ENCODE data around the gene DAZL. TPM values are rescaled to one million over a fixed set of nuclear protein-coding genes. Genes with fewer than 3 reads are reported as not detected.

DAZL gene
- total RNA-seq, 2 donors from 2014 or later: 21.5 TPM; not detected in 1

GRCh38 chr3:16548721-16549120 is 56.5 kb downstream of the DAZL start:
- WGBS: 86% methylated on average over 4 of the region's 4 CpGs
- H3K36me3 ChIP-seq: no peaks in the 10 kb centered on the region
- intact Hi-C loops (cut with DNase I): no loop called here
- DNase-seq (ENCODE audit: low spot score): no peak
- no peaks in the 10 kb centered on the region for H3K27me3 ChIP-seq (replicated peaks; ENCODE audit: insufficient read depth)
- no peak for TF ChIP-seq CTCF (IDR thresholded peaks at IDR 0.05)
- TF ChIP-seq POLR2A (IDR thresholded peaks at IDR 0.05): no peak
- TF ChIP-seq POLR2AphosphoS5 (IDR thresholded peaks at IDR 0.05): no peak
- H3K9me3 ChIP-seq: no peaks in the 10 kb centered on the region
- H3K4me1 ChIP-seq (replicated peaks): no peaks in the 10 kb centered on the region
- H3K4me3 ChIP-seq: no peak overlapping the region
- H3K27ac ChIP-seq: no peak overlapping the region

GRCh38 chr3:16547561-16548357 is 57.5 kb downstream of the DAZL start:
- Histone ChIP-seq H3K27me3 (replicated peaks; ENCODE audit: insufficient read depth) (no peaks in the 10 kb centered on the region), H3K4me3 (no peak overlapping the region), H3K9me3 (no peaks in the 10 kb centered on the region), H3K36me3 (no peaks in the 10 kb centered on the region), H3K27ac (no peak overlapping the region), H3K4me1 (replicated peaks) (no peaks in the 10 kb centered on the region)
- TF ChIP-seq CTCF (IDR thresholded peaks at IDR 0.05) (no peak), POLR2AphosphoS5 (IDR thresholded peaks at IDR 0.05) (no peak), POLR2A (IDR thresholded peaks at IDR 0.05) (no peak)
- WGBS: 92% methylated on average over 4 of the region's 4 CpGs
- DNase-seq (ENCODE audit: low spot score): no peak
- intact Hi-C loops (cut with DNase I): no loop called here

DNA sequence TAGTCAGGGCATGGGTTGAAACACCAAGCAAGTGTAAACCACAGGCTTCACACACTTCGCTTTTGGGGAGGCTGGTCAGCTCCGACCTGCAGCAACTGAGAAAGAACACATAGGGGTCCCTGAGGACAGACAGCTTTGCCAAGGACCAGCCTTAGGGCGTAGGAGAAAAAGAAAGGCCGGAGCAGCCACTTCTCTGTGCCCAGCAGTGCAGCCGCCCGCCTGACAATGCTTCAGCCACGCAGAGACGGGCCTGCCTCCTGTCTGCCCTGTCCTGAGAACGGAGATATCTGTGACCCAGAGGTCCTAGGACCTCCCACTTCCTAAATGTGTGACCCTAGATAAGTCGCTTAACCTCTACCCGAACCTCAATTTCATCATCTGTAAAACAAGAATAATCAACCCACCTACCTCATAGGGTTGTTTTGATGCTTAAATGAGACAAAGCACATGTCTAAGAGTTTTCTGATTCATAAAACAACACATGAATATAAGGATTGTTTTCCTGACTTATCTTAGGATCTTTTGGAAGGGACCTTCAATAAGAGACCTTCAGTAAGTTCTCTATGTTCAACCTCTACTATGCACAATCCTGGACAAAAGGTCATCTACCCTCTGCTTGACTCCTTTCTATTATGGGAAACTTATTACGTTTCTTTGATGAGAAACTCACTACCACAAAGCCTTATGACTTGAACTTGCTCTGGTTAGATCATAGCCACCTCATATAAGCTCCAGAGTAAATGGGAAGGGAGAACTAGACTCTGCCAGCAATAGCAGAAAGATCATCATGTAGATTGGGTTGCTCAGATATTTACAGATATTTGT is 58.8 kb downstream of the DAZL start:
- 86% methylated on average over 12 of the region's 12 CpGs for WGBS
- intact Hi-C loops (cut with DNase I): no loop called here
- Histone ChIP-seq H3K36me3 (no peaks in the 10 kb centered on the region), H3K4me1 (replicated peaks) (no peaks in the 10 kb centered on the region), H3K9me3 (no peaks in the 10 kb centered on the region), H3K4me3 (no peak overlapping the region), H3K27me3 (replicated peaks; ENCODE audit: insufficient read depth) (no peaks in the 10 kb centered on the region), H3K27ac (no peak overlapping the region)
- DNase-seq (ENCODE audit: low spot score): no peak
- TF ChIP-seq POLR2AphosphoS5 (IDR thresholded peaks at IDR 0.05): no peak
- TF ChIP-seq POLR2A (IDR thresholded peaks at IDR 0.05): no peak
- TF ChIP-seq CTCF (IDR thresholded peaks at IDR 0.05): no peak

DNA sequence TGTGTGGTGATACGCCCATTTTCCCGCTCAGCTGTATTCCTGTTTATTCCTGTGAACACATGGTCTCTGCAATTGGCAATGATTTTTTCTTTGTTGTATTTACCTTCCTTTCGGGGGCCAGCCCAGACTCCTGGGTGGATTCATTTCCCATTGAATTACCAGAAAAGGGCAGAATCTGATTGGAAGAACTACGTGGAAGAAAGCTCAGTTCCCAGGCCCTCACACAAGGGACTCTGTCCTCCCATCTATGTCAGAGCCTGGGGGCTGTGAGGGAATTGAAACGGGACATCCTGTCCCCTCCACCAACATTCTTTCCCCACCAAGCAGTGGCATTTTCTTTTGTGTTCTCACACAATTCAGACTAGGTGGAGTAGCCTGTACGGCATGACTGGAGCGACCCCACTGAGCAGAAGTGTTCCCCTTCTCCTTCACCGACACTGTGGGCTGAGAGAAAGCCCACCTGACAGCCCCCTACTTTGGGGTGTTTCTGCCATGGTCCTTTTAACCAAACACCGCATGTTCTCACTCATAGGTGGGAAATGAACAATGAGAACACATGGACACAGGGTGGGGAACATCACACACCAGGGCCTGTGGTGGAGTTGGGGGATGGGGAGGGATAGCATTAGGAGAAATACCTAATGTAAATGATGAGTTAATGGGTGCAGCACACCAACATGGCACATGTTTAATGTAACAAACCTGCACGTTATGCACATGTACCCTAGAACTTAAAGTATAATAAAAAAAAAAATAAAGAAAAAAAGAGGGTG is 59.6 kb downstream of the DAZL start:
- 77% methylated on average over 10 of the region's 10 CpGs for WGBS
- Histone ChIP-seq H3K27ac (no peak overlapping the region), H3K9me3 (no peaks in the 10 kb centered on the region), H3K4me3 (no peak overlapping the region), H3K27me3 (replicated peaks; ENCODE audit: insufficient read depth) (no peaks in the 10 kb centered on the region), H3K36me3 (no peaks in the 10 kb centered on the region), H3K4me1 (replicated peaks) (no peaks in the 10 kb centered on the region)
- TF ChIP-seq CTCF (IDR thresholded peaks at IDR 0.05): no peak
- no peak for TF ChIP-seq POLR2AphosphoS5 (IDR thresholded peaks at IDR 0.05)
- no peak for TF ChIP-seq POLR2A (IDR thresholded peaks at IDR 0.05)
- DNase-seq (ENCODE audit: low spot score): no peak
- intact Hi-C loops (cut with DNase I): no loop called here
